GM18507 (cell line): ENCODE data around the gene CNPY3.
"Not testable (repeated sequence)": the region's sequence is repeated elsewhere in the genome, so short reads cannot be mapped to it uniquely, and the experiment has no call there.

Experiments
- DNase-seq: peaks from one replicate; pipeline ENCODE4 v3.0.0; 2011; ENCODE audit warnings: low read depth; ENCODE audit not compliant: insufficient read length; ENCODE audit errors: extremely low spot score
- FAIRE-seq: peaks from 2 replicates; lab custom pipeline; 2011; peaks lifted over from hg19 to GRCh38; lab: Jason Lieb, UNC

Gene CNPY3

GRCh38 chr6:42947950-42948349 lies 18.7 kb downstream of the CNPY3 start:
- no peak for FAIRE-seq
- DNase-seq: no peak

- FAIRE-seq: no peak
- DNase-seq: no peak
Observed at GRCh38 chr6:42952389-42952788, 23.1 kb downstream of the CNPY3 start.

GRCh38 chr6:42954405-42954804 lies 25.1 kb downstream of the CNPY3 start:
- not testable (repeated sequence) for DNase-seq, FAIRE-seq

GRCh38 chr6:42958125-42958524 lies 28.8 kb downstream of the CNPY3 start:
- FAIRE-seq (no peak), DNase-seq (no peak)

- no peak for DNase-seq
- no peak for FAIRE-seq
Observed at GRCh38 chr6:42959917-42960242, 30.6 kb downstream of the CNPY3 start.

- FAIRE-seq (no peak), DNase-seq (no peak)
Observed at GRCh38 chr6:42960243-42961019, 31.2 kb downstream of the CNPY3 start, which contains the start of gene GNMT. Gene GNMT (plus strand): TSS chr6:42960754. CDS start chr6:42960768, 14 bp downstream.

GRCh38 chr6:42961020-42961470 lies 31.8 kb downstream of the CNPY3 start:
- no peak for FAIRE-seq
- DNase-seq: no peak

GRCh38 chr6:42962096-42962495 lies 32.8 kb downstream of the CNPY3 start:
- no peak for DNase-seq
- no peak for FAIRE-seq

- no peak for DNase-seq
- no peak for FAIRE-seq
Observed at GRCh38 chr6:42962502-42963178, 33.4 kb downstream of the CNPY3 start.

GRCh38 chr6:42963179-42963854 lies 34.0 kb downstream of the CNPY3 start:
- no peak for FAIRE-seq
- DNase-seq: no peak

- no peak for FAIRE-seq
- no peak for DNase-seq
Observed at GRCh38 chr6:42963855-42964605, 34.8 kb downstream of the CNPY3 start.

- FAIRE-seq: no peak
- DNase-seq: no peak
Observed at GRCh38 chr6:42966571-42966970, 37.3 kb downstream of the CNPY3 start.

GRCh38 chr6:42967228-42967627 lies 37.9 kb downstream of the CNPY3 start:
- no peak for DNase-seq
- FAIRE-seq: no peak

GRCh38 chr6:42968126-42968701 lies 38.9 kb downstream of the CNPY3 start:
- FAIRE-seq: no peak

GRCh38 chr6:42968783-42969182 lies 39.5 kb downstream of the CNPY3 start:
- DNase-seq (no peak), FAIRE-seq (no peak)

More at GRCh38 chr6:42968126-42968701, 38.9 kb downstream of the CNPY3 start:
- DNase-seq: no peak

- no peak for DNase-seq
- FAIRE-seq: no peak
Observed at GRCh38 chr6:42969431-42969830, 40.2 kb downstream of the CNPY3 start.

- no peak for DNase-seq
- FAIRE-seq: no peak
Observed at GRCh38 chr6:42969934-42970333, 40.7 kb downstream of the CNPY3 start.

GRCh38 chr6:42970871-42971612 lies 41.8 kb downstream of the CNPY3 start:
- no peak for FAIRE-seq
- no peak for DNase-seq
